Measurements from ENCODE around the gene TRAK2.
"Not testable (repeated sequence)": the region's sequence is repeated elsewhere in the genome, so short reads cannot be mapped to it uniquely, and the experiment has no call there.

The TRAK2 gene

GRCh38 chr2:201439336-201439922 is 11.8 kb downstream of the TRAK2 start:
- DNase-seq (ENCODE audit: low spot score in 2 of 2); H3K9me3 ChIP-seq; in situ Hi-C loops (cut with MboI; ENCODE audit: low sequenced_read_pairs); H3K4me3 ChIP-seq; H3K36me3 ChIP-seq (replicated peaks); H3K27me3 ChIP-seq (ENCODE audit: low read depth); H3K4me1 ChIP-seq: not testable (repeated sequence)

- Histone ChIP-seq H3K4me3 (no peak overlapping the region), H3K27me3 (ENCODE audit: low read depth) (no peaks in the 10 kb centered on the region), H3K9me3 (no peaks in the 10 kb centered on the region), H3K36me3 (replicated peaks) (no peaks in the 10 kb centered on the region), H3K4me1 (peaks cover 11% of the 10 kb centered on the region)
- no peak for DNase-seq (ENCODE audit: low spot score in 2 of 2)
- in situ Hi-C loops (cut with MboI; ENCODE audit: low sequenced_read_pairs): no loop called here
These were observed 15.1 kb downstream of the TRAK2 start for GRCh38 chr2:201436141-201436540.

- no peaks in the 10 kb centered on the region for H3K36me3 ChIP-seq (replicated peaks)
- H3K9me3 ChIP-seq: peaks cover 3% of the 10 kb centered on the region; the same call in 1 of the 2 replicates
- no peak for DNase-seq (ENCODE audit: low spot score in 2 of 2)
- no peak overlapping the region for H3K4me3 ChIP-seq
- H3K4me1 ChIP-seq: peaks cover 11% of the 10 kb centered on the region
- in situ Hi-C loops (cut with MboI; ENCODE audit: low sequenced_read_pairs): no loop called here
- no peaks in the 10 kb centered on the region for H3K27me3 ChIP-seq (ENCODE audit: low read depth)
These were observed 17.8 kb downstream of the TRAK2 start for GRCh38 chr2:201433394-201433995.

- Histone ChIP-seq H3K4me1 (peaks cover 6% of the 10 kb centered on the region), H3K9me3 (peaks cover 9% of the 10 kb centered on the region), H3K4me3 (no peak overlapping the region), H3K36me3 (replicated peaks) (no peaks in the 10 kb centered on the region), H3K27me3 (ENCODE audit: low read depth) (no peaks in the 10 kb centered on the region)
- in situ Hi-C loops (cut with MboI; ENCODE audit: low sequenced_read_pairs): no loop called here
- DNase-seq (ENCODE audit: low spot score in 2 of 2): peak in 1 of 2 experiments; percentile 15
These were observed 18.5 kb downstream of the TRAK2 start for GRCh38 chr2:201432621-201433393.

- in situ Hi-C loops (cut with MboI; ENCODE audit: low sequenced_read_pairs): no loop called here
- peaks cover 6% of the 10 kb centered on the region for H3K4me1 ChIP-seq
- no peak overlapping the region for H3K4me3 ChIP-seq
- no peak for DNase-seq (ENCODE audit: low spot score in 2 of 2)
- H3K36me3 ChIP-seq (replicated peaks): no peaks in the 10 kb centered on the region
- H3K9me3 ChIP-seq: peaks cover 9% of the 10 kb centered on the region
- no peaks in the 10 kb centered on the region for H3K27me3 ChIP-seq (ENCODE audit: low read depth)
These were observed 19.1 kb downstream of the TRAK2 start for GRCh38 chr2:201432038-201432620.

- Histone ChIP-seq H3K9me3 (peaks cover 9% of the 10 kb centered on the region), H3K36me3 (replicated peaks) (no peaks in the 10 kb centered on the region), H3K27me3 (ENCODE audit: low read depth) (no peaks in the 10 kb centered on the region), H3K4me1 (peaks cover 6% of the 10 kb centered on the region), H3K4me3 (no peak overlapping the region)
- in situ Hi-C loops (cut with MboI; ENCODE audit: low sequenced_read_pairs): no loop called here
- no peak for DNase-seq (ENCODE audit: low spot score in 2 of 2)
These were observed 20.4 kb downstream of the TRAK2 start for GRCh38 chr2:201430839-201431238.

GRCh38 chr2:201430322-201430721 is 20.9 kb downstream of the TRAK2 start:
- H3K4me3 ChIP-seq; H3K27me3 ChIP-seq (ENCODE audit: low read depth); H3K9me3 ChIP-seq; H3K36me3 ChIP-seq (replicated peaks); H3K4me1 ChIP-seq; in situ Hi-C loops (cut with MboI; ENCODE audit: low sequenced_read_pairs); DNase-seq (ENCODE audit: low spot score in 2 of 2): not testable (repeated sequence)

- H3K4me3 ChIP-seq; DNase-seq (ENCODE audit: low spot score in 2 of 2); H3K9me3 ChIP-seq; H3K4me1 ChIP-seq; H3K36me3 ChIP-seq (replicated peaks); in situ Hi-C loops (cut with MboI; ENCODE audit: low sequenced_read_pairs); H3K27me3 ChIP-seq (ENCODE audit: low read depth): not testable (repeated sequence)
These were observed 21.4 kb downstream of the TRAK2 start for GRCh38 chr2:201429835-201430234.

- in situ Hi-C loops (cut with MboI; ENCODE audit: low sequenced_read_pairs); H3K4me3 ChIP-seq; DNase-seq (ENCODE audit: low spot score in 2 of 2); H3K36me3 ChIP-seq (replicated peaks); H3K4me1 ChIP-seq; H3K27me3 ChIP-seq (ENCODE audit: low read depth); H3K9me3 ChIP-seq: not testable (repeated sequence)
These were observed 22.9 kb downstream of the TRAK2 start for GRCh38 chr2:201428366-201428765.

- in situ Hi-C loops (cut with MboI; ENCODE audit: low sequenced_read_pairs): no loop called here
- no peak for DNase-seq (ENCODE audit: low spot score in 2 of 2)
- Histone ChIP-seq H3K9me3 (peaks cover 9% of the 10 kb centered on the region), H3K4me3 (no peak overlapping the region), H3K4me1 (peaks cover 5% of the 10 kb centered on the region), H3K36me3 (replicated peaks) (no peaks in the 10 kb centered on the region), H3K27me3 (ENCODE audit: low read depth) (no peaks in the 10 kb centered on the region)
These were observed 25.3 kb downstream of the TRAK2 start for GRCh38 chr2:201425952-201426351.

- Histone ChIP-seq H3K4me1 (peaks cover 16% of the 10 kb centered on the region), H3K36me3 (replicated peaks) (no peaks in the 10 kb centered on the region), H3K27me3 (ENCODE audit: low read depth) (no peaks in the 10 kb centered on the region), H3K9me3 (no peaks in the 10 kb centered on the region), H3K4me3 (no peak overlapping the region)
- no peak for DNase-seq (ENCODE audit: low spot score in 2 of 2)
- in situ Hi-C loops (cut with MboI; ENCODE audit: low sequenced_read_pairs): no loop called here
These were observed 30.7 kb downstream of the TRAK2 start for GRCh38 chr2:201420442-201421113.

- H3K27me3 ChIP-seq (ENCODE audit: low read depth): no peaks in the 10 kb centered on the region
- H3K9me3 ChIP-seq: no peaks in the 10 kb centered on the region
- H3K4me3 ChIP-seq: no peak overlapping the region
- no peak for DNase-seq (ENCODE audit: low spot score in 2 of 2)
- in situ Hi-C loops (cut with MboI; ENCODE audit: low sequenced_read_pairs): no loop called here
- H3K4me1 ChIP-seq: peaks cover 16% of the 10 kb centered on the region
- no peaks in the 10 kb centered on the region for H3K36me3 ChIP-seq (replicated peaks)
These were observed 31.3 kb downstream of the TRAK2 start for GRCh38 chr2:201419986-201420385.

- in situ Hi-C loops (cut with MboI; ENCODE audit: low sequenced_read_pairs): no loop called here
- Histone ChIP-seq H3K27me3 (ENCODE audit: low read depth) (no peaks in the 10 kb centered on the region), H3K36me3 (replicated peaks) (no peaks in the 10 kb centered on the region), H3K4me1 (peaks cover 16% of the 10 kb centered on the region), H3K4me3 (no peak overlapping the region), H3K9me3 (no peaks in the 10 kb centered on the region)
- peak; percentile 51 to 55 for DNase-seq (ENCODE audit: low spot score in 2 of 2)
These were observed 32.1 kb downstream of the TRAK2 start for GRCh38 chr2:201419057-201419635.
